Activated gamma-delta T cell (primary cell): Measurements from ENCODE around the gene ZSWIM9.
A peak's percentile ranks its signal among the peaks of the same experiment; 100 is the strongest.

Experiments used
- DNase-seq: peaks from one replicate; lab custom pipeline; 2025; lab: John Stamatoyannopoulos, UW
- total RNA-seq, 2 donors: gene quantifications; one replicate each; lab custom pipeline; 2026; lab: John Stamatoyannopoulos, UW

The ZSWIM9 gene
- 3.6 reads per million in 2 donors for total RNA-seq

- DNase-seq = peak; percentile 89
Observed at GRCh38 chr19:48169939-48170803, at the start of gene ZSWIM9, which contains the start of gene LIG1. TSS of gene ZSWIM9 (plus strand) at chr19:48170680. CDS start at chr19:48171803, 1,123 bp downstream. TSS of gene LIG1 (minus strand) at chr19:48170344. CDS start at chr19:48165566, 4,778 bp downstream.

GRCh38 chr19:48121066-48121465, 49.4 kb upstream of the ZSWIM9 start:
- no peak for DNase-seq

DNA sequence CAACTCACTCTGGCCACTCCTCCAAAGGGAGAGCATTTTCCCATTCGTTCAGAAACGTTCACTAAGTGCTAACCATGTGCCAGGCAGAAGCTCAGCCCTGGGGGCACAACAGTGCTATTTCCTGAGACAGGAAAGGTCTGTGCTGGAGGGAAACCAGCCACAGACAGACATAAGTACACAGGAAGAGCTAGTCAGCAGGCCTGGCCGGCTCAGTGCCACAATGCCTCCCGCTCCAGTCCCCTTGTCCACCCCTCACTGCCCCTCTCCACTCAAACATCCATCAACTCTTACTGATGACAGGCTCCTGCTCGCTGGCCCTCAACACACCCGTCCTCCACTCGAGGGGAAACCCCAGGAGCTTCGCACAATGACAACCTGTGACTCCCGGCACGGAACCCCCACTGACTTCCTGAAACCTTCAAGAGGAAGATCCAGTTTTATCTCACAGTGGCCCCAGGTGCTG, 48.5 kb upstream of the ZSWIM9 start:
- no peak for DNase-seq

GRCh38 chr19:48122421-48122820, 48.1 kb upstream of the ZSWIM9 start:
- no peak for DNase-seq

DNA sequence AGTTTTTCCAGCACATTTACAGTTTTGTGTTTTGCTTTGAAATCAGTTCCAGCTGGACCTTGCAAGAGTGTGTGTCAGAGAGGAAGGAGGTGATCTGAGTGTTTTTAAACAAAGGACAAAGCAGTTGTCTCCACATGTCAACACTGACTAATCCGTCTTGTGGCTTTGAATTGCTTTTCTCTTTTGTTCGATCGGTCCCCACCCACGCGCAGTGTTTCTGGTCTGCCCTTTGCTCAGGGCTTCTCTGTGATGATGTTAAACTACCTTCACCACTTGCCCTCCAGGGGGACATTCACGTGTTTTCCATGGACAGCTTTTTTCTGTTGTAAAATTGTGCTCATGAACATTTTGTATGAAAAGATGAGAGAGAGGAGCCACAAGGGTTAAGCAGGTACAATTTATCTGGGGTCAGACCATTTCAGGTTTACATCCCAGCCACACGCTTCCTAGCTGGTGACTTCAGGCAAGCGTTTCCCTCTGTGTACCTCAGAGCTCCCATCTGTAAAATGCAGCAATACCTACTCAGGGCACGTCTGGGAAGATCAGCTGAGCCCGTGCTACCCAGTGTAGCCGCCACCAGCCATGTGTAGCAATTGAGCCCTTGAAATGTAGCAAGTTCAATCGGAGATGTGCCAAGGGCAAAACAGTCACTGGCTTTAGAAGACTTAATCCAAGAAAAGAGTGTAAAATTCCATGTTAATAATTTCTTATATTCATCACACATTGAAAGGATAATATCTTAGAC, 46.4 kb upstream of the ZSWIM9 start:
- DNase-seq = no peak

DNA sequence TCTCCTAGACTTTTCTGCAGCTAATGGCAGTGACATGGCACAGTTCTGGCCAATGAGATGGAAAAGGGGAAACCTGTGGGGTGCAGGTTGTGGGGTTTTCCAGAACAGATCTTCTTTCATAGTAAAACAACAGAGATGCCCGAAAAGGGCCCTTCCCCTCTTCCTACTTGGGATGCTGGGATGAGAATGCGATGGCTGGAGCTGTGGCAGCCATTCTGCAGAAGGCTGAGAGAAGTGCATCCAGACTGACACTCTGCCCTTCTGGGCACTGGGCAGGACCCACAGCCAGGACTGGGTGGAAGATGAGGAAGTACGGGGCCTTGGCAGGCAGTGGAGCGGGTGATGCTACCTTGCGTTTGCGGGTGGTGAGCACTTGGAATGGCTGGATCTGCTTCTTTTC, 42.9 kb upstream of the ZSWIM9 start:
- DNase-seq = no peak

- DNase-seq = no peak
Observed at GRCh38 chr19:48133094-48133493, 37.4 kb upstream of the ZSWIM9 start.

- no peak for DNase-seq
Observed at GRCh38 chr19:48135411-48135810, 35.1 kb upstream of the ZSWIM9 start.

DNA sequence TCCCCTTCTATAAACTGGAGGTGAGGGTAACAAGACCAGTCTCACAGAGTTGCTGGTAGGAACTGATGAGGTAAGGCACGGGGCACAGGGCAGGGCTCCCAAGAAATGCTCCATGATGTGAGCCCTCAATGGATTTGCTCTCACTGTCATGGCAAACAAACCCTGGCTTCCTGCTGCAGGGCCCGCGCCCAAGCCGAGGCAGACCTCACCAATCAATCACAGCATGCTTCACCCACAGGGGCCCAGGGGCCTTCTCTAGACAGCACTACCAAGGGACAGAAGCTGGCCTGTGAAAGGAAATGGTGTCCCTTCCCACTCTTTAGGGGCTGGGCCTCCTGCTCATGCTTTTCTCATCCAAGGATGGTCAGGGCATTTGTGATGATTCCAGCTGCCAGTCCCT, 33.9 kb upstream of the ZSWIM9 start:
- DNase-seq = no peak

- no peak for DNase-seq
Observed at GRCh38 chr19:48137411-48137810, 33.1 kb upstream of the ZSWIM9 start.

DNA sequence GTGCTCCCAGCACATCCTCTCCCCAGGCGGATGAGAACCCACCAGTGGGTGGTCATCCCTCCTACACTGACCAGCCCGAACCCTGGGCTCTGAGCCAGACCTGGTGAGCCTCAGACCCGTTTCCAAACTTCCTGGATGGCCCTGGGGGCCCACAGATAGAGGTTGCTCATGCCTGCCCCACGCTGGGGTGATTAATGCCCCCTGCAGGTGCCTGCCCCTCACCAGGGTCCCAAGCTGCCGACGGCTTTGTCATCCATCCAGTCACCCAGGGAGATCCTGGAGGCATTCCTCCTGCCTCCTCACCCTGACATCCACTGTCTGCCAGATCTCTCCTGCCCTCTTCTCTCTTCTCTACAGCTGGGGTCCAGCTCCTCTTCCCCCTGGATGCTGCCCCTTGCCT, 31.4 kb upstream of the ZSWIM9 start:
- no peak for DNase-seq

GRCh38 chr19:48147597-48148175, 22.8 kb upstream of the ZSWIM9 start:
- no peak for DNase-seq

DNA sequence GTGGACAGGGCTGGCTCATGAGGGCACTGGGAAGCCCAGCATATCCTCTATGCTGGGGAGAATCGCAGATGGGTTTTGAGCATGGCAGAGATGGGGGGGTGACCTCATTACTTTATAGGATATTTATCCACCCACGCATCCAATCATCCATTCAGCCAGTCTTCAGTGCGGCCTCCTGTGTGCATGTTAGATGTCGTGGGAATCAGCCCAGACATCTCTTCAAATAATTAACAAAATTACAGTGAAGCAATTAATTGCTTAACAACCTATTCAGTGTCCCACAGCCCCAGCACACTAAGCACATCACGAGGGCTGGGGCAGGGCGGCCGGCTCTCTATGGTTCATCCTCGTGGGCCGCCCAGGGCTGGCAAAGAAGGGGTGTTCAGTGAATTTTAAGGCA, 21.9 kb upstream of the ZSWIM9 start:
- DNase-seq = no peak

GRCh38 chr19:48149430-48149829, 21.1 kb upstream of the ZSWIM9 start:
- DNase-seq = no peak

DNA sequence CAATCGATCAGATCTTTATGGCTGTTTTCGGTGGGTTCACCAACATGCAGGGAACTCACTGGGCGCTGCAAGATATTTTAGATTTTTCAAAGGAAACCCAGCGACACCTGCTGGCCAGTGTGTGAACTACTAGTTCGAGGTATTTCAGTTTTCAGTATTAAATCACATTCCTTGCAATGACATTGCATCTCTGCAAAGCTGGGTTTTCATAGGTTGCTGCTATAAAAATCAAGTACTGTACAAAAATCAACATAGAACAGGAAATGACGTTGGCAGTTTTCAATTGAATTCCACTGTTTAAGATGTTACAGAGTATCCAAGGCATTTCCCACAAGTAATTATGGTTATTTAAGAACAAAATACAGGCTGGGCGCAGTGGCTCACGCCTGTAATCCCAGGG, 17.9 kb upstream of the ZSWIM9 start:
- no peak for DNase-seq

- no peak for DNase-seq
Observed at GRCh38 chr19:48154003-48154402, 16.5 kb upstream of the ZSWIM9 start.

- no peak for DNase-seq
Observed at GRCh38 chr19:48158210-48158790, 12.2 kb upstream of the ZSWIM9 start.

DNA sequence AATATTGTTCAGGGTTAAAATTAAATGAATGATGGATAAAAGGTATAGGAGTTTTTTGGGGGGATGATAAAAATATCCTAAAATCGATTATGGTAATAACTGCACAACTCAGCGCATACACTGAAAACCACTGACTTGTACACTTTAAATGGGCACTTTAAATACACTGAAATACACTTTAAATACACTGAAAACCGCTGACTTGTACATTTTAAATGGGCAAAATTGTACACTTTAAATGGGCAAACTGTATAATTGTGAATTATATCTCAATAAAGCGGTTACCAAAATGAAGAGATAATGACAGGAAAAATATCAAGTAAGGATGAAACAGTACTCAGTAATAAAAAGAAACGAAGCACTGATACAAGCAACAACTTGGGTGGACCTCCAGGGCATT, 1.8 kb upstream of the ZSWIM9 start:
- DNase-seq = no peak

DNA sequence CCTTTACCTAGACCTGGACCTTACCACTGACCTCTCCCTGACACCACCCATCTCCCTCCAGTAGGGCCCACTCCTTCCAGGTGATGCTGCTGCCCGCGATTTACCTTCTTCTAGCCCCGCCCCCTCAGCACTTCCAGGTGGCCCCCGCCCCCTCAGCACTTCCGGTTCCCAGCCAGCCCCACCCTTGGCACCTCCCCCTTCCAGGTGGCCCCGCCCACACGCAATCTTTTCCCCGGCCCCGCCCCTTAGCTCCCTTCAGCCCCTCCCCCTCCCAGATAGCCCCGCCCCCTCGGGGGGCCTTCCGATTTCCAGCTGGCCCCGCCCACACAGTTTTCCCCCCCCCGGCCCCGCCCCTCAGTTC, 922 bp upstream of the ZSWIM9 start:
- DNase-seq = peak; percentile 78

DNA sequence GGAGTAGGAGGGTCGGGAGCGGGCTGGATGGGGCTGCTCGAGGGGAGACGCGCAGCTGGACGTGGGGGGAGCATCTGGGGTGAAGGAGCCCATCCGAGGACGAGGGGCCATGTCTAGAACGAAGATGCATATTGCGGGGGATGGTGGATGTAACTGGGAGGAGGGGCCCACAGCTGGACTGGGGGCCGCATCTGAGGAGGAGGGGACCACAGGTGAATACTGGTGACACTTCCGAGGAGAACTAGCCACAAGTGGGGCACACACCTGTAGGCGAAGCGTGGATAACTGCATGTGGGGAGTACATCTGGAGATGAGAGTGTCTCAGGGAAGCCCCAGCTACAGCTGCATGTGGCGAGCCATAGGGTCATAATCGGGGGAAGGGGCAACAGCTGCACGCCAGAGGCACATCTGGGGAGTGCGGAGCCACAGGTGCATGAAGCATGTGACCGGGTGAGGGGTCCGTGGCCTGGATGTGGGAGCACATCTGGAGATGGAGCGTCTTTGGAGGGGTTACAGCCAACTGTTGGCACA, 402 bp downstream of the ZSWIM9 start:
- no peak for DNase-seq

- DNase-seq = no peak
Observed at GRCh38 chr19:48171710-48172109, 1.2 kb downstream of the ZSWIM9 start.

GRCh38 chr19:48174445-48175030, 4.1 kb downstream of the ZSWIM9 start:
- no peak for DNase-seq
